GM13977 (cell line): ENCODE measurements around the gene MEGF6.

Source experiments
- DNase-seq: peaks from one replicate; pipeline ENCODE4 v3.0.0; 2012; ENCODE audit warnings: low spot score
- CTCF ChIP-seq: IDR thresholded peaks from 2 replicates; pipeline ENCODE4 v1.5.1; 2012; ENCODE audit warnings: mild to moderate bottlenecking, control low read depth; ENCODE audit not compliant: insufficient read depth; ENCODE audit errors: extremely low read depth, missing control alignments
- in situ Hi-C: fragments of 300-500 bp; cut with MboI; formaldehyde crosslinking; loops from one replicate; pipeline ENCODE4 v1.12.0; 2022; ENCODE audit warnings: low sequenced_read_pairs, low pct_unique_long_range_greater_than_20kb, mixed read lengths, inconsistent platforms; ENCODE audit not compliant: unreplicated experiment

Gene MEGF6

GRCh38 chr1:3460672-3461131 lies 150.6 kb downstream of the MEGF6 start:
- no peak for DNase-seq
- in situ Hi-C loops = no loop called here
- TF ChIP-seq CTCF = no peak

- no peak for DNase-seq
- in situ Hi-C loops = no loop called here
- no peak for TF ChIP-seq CTCF
Observed at GRCh38 chr1:3459940-3460671, 151.2 kb downstream of the MEGF6 start.

- no peak for DNase-seq
- in situ Hi-C loops = no loop called here
Observed at GRCh38 chr1:3459051-3459908, 152.0 kb downstream of the MEGF6 start.

GRCh38 chr1:3457910-3458883 lies 153.1 kb downstream of the MEGF6 start:
- no peak for TF ChIP-seq CTCF
- DNase-seq = no peak
- in situ Hi-C loops = no loop called here

More at GRCh38 chr1:3459051-3459908, 152.0 kb downstream of the MEGF6 start:
- no peak for TF ChIP-seq CTCF

GRCh38 chr1:3456964-3457909 lies 154.1 kb downstream of the MEGF6 start:
- in situ Hi-C loops = no loop called here
- no peak for TF ChIP-seq CTCF
- no peak for DNase-seq
